ENCODE measurements around the gene IPCEF1.
"Not testable (repeated sequence)": the region's sequence is repeated elsewhere in the genome, so short reads cannot be mapped to it uniquely, and the experiment has no call there.

Gene IPCEF1

DNA sequence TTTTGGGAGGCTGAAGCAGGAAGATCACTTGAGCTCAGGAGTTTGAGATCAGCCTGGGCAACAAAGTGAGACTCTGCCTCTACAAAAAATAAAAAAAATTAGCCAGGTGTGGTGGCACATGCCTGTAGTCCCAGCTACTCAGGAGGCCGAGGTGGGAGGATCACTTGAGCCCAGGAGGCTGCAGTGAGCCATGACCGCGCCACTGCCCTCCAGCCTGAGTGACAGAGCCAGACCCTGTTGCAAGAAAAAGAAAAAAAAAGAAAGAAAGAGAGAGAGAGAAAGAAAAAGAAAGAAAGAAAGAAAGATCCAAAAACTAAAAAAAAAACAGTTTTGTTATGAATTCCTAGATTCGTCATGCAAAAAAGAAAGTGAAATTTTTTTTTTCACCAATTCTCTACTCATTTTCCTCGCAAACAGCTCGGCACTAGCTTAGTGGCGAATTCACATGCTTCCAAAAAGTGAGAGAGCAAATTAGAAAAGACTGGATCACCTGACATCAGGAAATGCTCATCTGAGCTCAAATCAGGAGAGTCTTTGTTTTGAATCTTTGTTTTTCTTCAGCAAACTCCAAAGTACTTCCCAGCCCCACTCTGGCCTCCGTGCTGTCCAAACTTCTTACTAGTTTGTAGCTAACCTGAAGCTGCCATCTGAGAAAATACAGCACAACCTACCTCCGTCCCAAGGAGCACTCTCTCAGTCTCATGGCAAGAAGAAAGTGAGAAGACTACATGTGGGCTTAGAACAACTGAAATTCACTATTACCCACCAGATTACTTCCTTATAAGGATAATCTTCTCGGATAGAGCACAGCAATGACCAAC lies 27.0 kb downstream of the IPCEF1 start:
- DNase-seq: no peak

DNA sequence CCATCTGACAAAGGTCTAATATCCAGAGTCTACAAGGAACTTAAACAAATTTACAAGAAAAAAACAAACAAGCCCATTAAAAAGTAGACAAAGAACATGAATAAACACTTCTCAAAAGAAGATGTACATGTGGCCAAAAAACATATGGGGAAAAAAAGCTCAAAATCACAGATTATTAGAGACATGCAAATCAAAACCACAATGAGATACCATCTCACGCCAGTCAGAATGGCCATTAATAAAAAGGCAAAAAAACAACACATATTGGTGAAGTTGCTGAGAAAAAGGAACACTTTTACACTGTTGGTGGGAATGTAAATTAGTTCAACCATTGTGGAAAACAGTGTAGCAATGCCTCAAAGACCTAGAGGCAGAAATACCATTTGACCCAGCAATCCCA lies 29.3 kb downstream of the IPCEF1 start:
- not testable (repeated sequence) for DNase-seq

GRCh38 chr6:154325142-154325541 lies 31.5 kb downstream of the IPCEF1 start:
- no peak for DNase-seq

DNA sequence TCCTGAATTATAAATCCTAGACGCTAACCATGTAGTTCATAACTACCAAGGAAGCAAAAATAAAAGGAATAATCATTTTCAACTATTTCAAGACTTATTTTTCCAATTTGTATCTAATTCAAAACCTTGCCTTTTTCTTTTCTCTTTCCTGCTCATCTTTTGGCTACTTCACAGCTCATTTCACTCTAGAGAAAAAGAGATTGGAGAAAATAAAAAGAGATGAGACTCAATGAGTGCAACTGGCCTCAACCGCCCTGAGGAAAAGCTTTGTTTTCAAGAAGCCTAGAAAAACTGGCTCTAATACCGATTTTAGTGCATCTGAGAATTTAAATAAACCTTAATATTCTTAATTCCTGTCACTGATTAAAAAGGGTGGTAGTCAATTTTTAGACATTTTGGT lies 36.4 kb downstream of the IPCEF1 start:
- DNase-seq: no peak

GRCh38 chr6:154319231-154319858 lies 37.3 kb downstream of the IPCEF1 start:
- DNase-seq: no peak

DNA sequence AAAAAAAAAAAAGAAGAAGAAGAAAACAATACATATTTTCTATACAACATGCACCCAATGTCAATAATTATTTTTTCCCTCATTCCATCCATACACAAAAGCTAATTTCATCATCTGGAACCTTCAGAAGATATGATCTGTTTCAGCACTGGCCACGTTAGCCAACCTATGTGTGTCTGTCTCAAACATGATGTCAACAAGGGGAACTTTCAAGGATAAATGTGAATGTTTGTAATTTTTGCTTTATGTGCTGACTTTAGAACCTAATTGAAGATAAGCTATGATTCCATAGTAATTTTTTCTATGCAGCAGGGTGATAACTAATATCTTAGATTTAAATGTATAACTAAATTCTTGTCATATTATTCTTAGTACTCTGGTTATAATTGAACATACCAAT lies 37.9 kb downstream of the IPCEF1 start:
- DNase-seq: no peak

DNA sequence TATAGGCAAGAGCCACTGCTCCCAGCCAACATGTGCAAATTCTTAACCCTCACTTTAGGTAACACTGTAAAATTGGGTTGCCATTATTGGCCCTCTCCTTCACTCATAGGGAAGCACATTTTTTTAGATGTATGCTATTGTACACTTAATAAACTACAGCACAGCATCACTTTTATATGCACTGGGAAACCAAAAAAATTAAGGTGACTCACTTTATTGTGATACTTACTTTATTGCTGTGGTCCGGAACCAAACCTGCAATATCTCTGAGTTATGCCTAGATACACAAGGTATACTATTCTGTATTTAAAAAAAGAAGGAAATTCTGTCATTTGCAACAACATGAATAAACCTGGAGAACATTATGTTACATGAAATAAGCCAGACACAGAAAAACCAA lies 40.5 kb downstream of the IPCEF1 start:
- DNase-seq: no peak

GRCh38 chr6:154314084-154314483 lies 42.5 kb downstream of the IPCEF1 start:
- DNase-seq: no peak

DNA sequence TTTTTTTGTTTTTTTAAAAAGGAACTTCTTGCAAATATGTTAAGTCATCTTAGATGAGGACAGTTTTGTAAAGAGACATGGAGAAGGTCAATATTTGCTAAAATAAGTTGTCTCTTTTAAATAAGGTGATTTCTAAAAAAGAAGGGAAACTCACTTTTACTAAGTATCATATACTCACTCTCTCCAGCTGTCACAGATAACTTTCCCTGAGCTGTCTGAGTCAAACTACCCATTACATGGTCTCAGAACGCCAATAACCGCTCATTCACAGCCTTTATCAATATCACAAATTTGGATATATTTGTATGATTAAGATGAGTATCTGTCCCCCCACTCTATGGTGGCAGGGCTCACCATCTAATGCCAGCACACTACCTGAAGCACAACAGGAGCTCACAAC lies 47.6 kb downstream of the IPCEF1 start:
- DNase-seq: no peak

GRCh38 chr6:154307696-154308425 lies 48.7 kb downstream of the IPCEF1 start:
- DNase-seq: no peak

GRCh38 chr6:154307147-154307546 lies 49.5 kb downstream of the IPCEF1 start:
- DNase-seq: not testable (repeated sequence)

DNA sequence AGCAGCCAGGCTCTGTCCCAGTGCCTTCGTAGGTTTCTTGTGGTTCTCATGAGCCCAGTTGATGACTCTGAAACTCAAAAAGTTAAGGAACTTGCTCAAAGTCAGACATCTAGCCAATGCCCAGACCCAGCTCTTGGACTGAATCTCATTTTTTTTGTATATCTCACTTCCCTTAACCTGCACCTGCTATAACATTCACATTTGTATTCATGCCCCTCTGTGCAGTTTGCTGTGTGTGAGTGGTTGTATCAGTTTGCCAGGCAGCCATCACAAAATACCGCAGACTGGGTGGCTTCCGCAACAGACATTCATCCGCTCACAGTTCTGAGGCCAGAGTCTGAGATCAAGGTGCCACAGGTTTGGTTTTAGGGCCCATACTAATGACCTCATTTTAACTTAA lies 49.9 kb downstream of the IPCEF1 start:
- no peak for DNase-seq

DNA sequence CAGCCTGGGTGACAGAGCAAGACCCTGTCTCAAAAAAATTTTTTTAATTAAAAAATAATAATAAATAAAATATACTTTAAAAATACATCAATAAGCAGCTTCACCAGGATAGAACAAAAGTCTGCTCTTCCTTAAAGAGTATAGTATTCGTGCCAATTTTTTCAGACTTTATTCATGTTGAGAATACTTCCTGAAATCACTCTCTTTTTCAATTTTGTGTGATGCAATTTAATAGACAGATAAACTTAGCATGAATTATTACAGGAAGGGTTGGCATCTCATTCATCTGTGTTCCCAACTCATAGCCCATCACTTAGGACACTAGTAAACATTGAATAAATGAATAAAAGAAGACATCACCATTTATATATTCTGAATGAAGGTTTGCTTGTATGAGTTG lies 52.4 kb downstream of the IPCEF1 start:
- no peak for DNase-seq

DNA sequence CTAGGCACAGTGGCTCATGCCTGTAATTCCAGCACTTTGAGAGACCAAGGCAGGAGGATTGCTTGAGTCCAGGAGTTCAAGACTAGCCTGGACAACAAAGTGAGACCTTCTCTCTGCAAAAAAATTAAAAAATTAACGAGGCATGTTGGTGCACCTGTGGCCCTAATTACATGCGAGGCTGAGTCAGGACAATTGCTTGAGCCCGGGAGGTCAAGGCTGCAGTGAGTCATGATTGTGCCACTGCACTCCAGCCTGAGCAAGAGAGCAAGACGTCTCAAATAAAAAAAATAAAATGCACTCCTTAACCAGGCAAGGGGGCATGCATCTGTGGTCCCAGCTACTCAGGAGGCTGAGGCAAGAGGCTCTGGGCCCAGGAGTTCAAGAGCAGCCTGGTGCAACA lies 53.0 kb downstream of the IPCEF1 start:
- not testable (repeated sequence) for DNase-seq

DNA sequence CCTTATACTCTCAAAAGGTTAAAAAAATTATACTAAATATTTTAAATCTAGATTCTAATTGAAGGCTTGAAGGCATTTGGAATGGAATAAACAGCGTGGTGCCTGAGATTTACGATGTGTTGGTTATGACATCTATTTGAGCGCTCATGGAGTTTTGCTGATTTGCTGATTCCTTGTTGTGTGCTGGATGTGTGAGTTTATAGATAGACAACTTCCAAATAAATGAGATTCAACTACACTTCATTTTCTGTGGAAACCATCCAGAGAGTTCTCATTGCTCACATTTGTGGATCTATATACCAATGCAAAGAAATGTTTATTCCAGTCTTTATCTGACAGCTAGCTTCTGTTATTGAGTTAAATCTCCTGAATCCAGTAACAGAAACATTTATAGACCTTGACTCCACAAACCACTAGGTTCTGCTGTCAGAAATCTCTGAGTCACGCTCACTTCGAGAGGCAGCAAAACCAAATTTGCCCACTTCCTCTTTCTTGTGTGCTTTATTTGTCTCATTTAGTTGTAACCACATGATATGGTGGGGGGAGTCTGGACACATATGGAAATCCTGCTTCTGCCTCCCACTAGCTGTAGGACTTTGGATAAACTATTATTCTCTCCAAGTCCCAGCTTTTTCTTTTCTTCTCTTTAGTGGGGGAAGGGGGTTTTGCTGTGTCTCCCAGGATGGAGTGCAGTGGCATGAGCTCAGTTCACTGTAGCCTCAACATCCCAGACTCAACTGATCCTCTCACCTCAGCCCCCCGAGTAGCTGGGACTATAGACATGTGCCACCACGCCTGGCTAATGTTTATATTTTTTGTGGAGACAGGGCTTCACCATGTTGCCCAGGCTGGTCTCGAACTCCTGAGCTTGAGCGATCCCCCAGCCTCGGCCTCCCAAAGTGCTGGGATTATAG lies 54.5 kb downstream of the IPCEF1 start:
- DNase-seq: no peak

DNA sequence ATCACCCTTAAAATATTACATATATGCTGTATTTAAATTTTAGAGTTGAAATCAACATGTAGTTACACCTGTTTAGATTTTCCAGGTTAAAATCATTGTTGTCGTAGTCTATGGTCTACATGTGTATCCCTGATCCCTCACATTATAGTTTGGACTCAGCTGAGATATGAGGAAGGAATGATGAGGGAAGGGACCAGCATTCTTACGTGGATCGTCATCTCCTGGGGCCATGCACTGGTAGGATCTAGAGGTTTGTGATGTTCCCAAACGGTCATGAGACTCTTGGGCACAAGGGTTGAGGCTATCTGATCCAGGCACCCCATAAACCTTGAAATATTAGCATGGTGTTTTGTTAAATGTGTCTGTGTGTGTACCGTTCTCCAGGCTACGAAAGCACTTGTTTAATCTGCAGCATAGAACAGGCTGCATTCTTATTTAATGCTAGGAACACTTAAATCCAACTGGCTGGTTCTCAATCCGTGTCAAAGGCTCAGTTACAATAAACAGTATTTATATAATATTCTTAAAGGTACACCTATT lies 55.4 kb downstream of the IPCEF1 start:
- DNase-seq: no peak

DNA sequence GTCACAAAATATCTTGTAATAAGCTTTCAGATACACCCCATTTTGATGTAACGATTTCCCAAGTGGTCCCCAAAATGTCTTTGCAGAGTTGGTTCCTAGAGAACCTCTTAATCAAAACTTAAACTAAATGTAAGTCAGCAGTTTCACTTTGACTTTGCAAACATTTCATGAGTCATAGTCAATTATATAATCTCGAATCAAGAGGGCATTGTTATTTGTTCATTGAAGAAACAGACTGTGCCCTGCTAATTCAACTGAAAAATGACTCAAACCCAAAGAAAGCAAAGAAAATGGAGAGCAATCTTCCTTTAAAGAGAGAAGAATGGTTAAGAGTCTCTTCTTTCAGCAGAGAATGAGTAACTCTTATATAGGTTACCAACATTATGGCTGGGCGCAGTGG lies 58.3 kb downstream of the IPCEF1 start:
- DNase-seq: no peak

GRCh38 chr6:154297721-154298120 lies 58.9 kb downstream of the IPCEF1 start:
- DNase-seq: no peak

DNA sequence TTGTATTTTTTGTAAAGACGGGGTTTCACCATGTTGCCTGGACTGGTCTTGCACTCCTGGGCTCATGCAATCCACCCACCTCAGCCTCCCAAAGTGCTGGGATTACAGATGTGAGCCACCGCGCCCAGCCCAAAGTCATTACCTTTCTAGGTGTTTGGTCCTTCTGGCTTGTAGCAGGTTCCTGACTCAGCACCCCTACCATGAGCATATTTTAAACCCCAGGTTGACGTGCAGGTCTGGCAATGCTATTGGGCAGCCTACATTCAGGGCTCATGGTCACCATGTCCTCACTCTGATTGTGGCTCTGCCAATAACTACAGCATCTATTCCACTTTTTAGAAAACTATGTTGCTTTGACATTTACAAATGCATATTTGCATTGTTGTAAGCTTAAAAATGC lies 59.4 kb downstream of the IPCEF1 start:
- DNase-seq: no peak

GRCh38 chr6:154295733-154296132 lies 60.9 kb downstream of the IPCEF1 start:
- no peak for DNase-seq

DNA sequence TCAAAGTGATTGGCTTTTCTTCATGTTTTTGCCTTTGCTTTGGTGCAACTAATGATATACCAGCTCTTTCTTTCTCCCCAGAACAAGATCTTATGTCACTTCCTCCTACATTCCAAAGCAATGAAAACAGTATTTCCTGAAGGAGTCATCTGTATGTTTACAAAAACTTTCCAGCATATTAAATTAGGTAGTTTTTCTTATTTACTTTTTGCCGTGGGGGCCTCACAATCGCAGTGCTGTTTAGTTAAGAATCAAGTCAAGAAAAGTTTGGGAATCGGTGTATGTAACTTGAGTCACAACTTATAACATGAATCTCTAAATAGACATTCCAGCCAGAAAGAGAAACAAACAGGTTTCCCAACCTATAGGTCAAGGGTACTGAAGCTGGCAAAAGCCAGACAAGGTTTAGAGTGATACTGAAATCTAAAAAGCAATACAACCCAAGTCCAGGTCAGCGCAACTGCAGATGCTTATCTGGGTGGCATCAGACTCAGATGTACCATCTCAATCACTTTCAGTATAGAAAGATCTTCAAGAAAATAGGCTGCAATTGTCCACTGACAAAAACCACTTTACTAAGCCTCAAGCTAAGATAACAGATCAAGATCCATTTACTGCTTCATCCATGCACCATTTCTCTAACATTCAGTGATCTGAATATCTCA lies 63.6 kb downstream of the IPCEF1 start:
- DNase-seq: no peak

- DNase-seq: no peak
Observed at GRCh38 chr6:154292066-154292465, 64.5 kb downstream of the IPCEF1 start.

Measured in islet precursor cell (in vitro differentiated cells).